Measurements from ENCODE around the gene KMT2E.

Gene KMT2E

DNA sequence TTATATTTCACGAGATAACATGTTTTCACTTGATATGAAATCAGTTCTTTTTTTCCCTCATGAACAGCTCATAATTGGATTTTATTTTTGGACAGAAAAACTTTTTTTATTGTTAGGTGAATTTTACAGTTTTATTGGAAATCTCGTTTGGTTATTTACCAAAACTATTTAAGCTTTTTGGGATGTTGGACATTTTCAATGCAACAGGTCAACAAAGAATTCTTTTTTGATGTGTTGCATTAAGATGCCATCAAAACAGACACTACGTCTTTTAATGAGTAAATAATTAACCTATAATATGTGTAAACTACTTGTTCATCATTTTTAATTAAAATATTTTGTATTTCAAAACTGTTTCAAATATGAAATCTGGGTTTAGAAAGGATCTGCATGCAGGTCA lies 5.3 kb downstream of the KMT2E start:
- DNase-seq (ENCODE audit: low spot score) (no peak), ATAC-seq (ENCODE audit: low read depth) (no peak)
- H3K36me3 ChIP-seq (ENCODE audit: low read depth): peaks cover 18% of the 10 kb centered on the region
- no peak overlapping the region for H3K27ac ChIP-seq (ENCODE audit: poor library complexity, severe bottlenecking)
- H3K4me3 ChIP-seq (ENCODE audit: severe bottlenecking): no peak overlapping the region
- no peaks in the 10 kb centered on the region for H3K27me3 ChIP-seq (ENCODE audit: insufficient read depth, poor library complexity, severe bottlenecking)
- TF ChIP-seq CTCF (IDR thresholded peaks at IDR 0.05; ENCODE audit: poor library complexity, severe bottlenecking): no peak
- no peaks in the 10 kb centered on the region for H3K9me3 ChIP-seq (ENCODE audit: severe bottlenecking)
- peaks cover 65% of the 10 kb centered on the region for H3K4me1 ChIP-seq (ENCODE audit: insufficient read depth, poor library complexity, severe bottlenecking)

DNA sequence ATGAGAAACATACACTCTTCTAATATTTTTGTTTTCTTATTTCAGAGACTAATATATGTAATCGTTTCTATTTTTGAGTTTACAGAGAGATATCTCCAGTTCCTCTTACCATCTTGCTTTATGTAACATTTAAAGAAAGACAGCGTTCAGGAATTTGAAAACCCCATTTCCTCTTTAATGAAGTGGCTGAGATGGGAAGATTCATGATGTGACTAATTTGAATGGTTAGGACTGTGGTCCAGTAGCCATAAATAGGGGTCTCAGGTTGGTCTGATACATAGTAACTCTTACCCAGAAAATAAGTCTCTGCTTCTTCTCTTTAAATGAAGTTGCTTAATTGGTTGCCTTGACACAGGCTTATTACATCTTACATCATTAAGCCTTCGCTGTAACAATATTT lies 6.9 kb downstream of the KMT2E start:
- DNase-seq (ENCODE audit: low spot score): no peak
- Histone ChIP-seq H3K9me3 (ENCODE audit: severe bottlenecking) (no peaks in the 10 kb centered on the region), H3K27ac (ENCODE audit: poor library complexity, severe bottlenecking) (no peak overlapping the region), H3K4me3 (ENCODE audit: severe bottlenecking) (no peak overlapping the region), H3K36me3 (ENCODE audit: low read depth) (peaks cover 21% of the 10 kb centered on the region), H3K27me3 (ENCODE audit: insufficient read depth, poor library complexity, severe bottlenecking) (no peaks in the 10 kb centered on the region), H3K4me1 (ENCODE audit: insufficient read depth, poor library complexity, severe bottlenecking) (peaks cover 81% of the 10 kb centered on the region)
- no peak for TF ChIP-seq CTCF (IDR thresholded peaks at IDR 0.05; ENCODE audit: poor library complexity, severe bottlenecking)
- ATAC-seq (ENCODE audit: low read depth): no peak

GRCh38 chr7:105021352-105021751 lies 7.3 kb downstream of the KMT2E start:
- ATAC-seq (ENCODE audit: low read depth): no peak
- H3K4me1 ChIP-seq (ENCODE audit: insufficient read depth, poor library complexity, severe bottlenecking): peaks cover 77% of the 10 kb centered on the region
- no peak for TF ChIP-seq CTCF (IDR thresholded peaks at IDR 0.05; ENCODE audit: poor library complexity, severe bottlenecking)

DNA sequence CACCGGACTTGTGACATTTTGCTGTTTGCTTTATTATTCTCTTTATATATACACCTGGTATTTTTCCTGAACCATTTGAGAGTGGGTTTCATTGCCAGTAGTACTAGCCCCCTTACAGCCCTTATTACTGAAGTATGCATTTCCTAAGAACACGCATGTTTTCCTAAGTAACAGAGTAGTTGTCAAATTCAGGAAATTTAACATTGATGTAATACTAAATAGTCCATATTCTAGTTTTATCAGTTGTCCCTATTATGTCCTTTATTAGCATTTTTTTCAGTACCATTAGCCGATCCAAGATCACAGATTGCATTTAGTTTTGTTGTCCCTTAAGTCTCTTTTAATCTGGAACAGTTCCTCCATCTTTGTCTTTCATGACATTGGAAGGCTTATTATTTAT lies 8.0 kb downstream of the KMT2E start:
- H3K4me1 ChIP-seq (ENCODE audit: insufficient read depth, poor library complexity, severe bottlenecking): peaks cover 76% of the 10 kb centered on the region
- H3K27ac ChIP-seq (ENCODE audit: poor library complexity, severe bottlenecking): no peak overlapping the region
- peaks cover 21% of the 10 kb centered on the region for H3K36me3 ChIP-seq (ENCODE audit: low read depth)
- ATAC-seq (ENCODE audit: low read depth) (no peak), DNase-seq (ENCODE audit: low spot score) (no peak)
- TF ChIP-seq CTCF (IDR thresholded peaks at IDR 0.05; ENCODE audit: poor library complexity, severe bottlenecking): no peak
- no peak overlapping the region for H3K4me3 ChIP-seq (ENCODE audit: severe bottlenecking)
- no peaks in the 10 kb centered on the region for H3K27me3 ChIP-seq (ENCODE audit: insufficient read depth, poor library complexity, severe bottlenecking)
- H3K9me3 ChIP-seq (ENCODE audit: severe bottlenecking): no peaks in the 10 kb centered on the region

More at GRCh38 chr7:105021352-105021751, 7.3 kb downstream of the KMT2E start:
- Histone ChIP-seq H3K27ac (ENCODE audit: poor library complexity, severe bottlenecking) (no peak overlapping the region), H3K27me3 (ENCODE audit: insufficient read depth, poor library complexity, severe bottlenecking) (no peaks in the 10 kb centered on the region), H3K9me3 (ENCODE audit: severe bottlenecking) (no peaks in the 10 kb centered on the region), H3K36me3 (ENCODE audit: low read depth) (peaks cover 21% of the 10 kb centered on the region), H3K4me3 (ENCODE audit: severe bottlenecking) (no peak overlapping the region)
- DNase-seq (ENCODE audit: low spot score): no peak

- DNase-seq (ENCODE audit: low spot score) (no peak), ATAC-seq (ENCODE audit: low read depth) (no peak)
- Histone ChIP-seq H3K27me3 (ENCODE audit: insufficient read depth, poor library complexity, severe bottlenecking) (no peaks in the 10 kb centered on the region), H3K9me3 (ENCODE audit: severe bottlenecking) (no peaks in the 10 kb centered on the region), H3K4me3 (ENCODE audit: severe bottlenecking) (no peak overlapping the region), H3K27ac (ENCODE audit: poor library complexity, severe bottlenecking) (no peak overlapping the region), H3K4me1 (ENCODE audit: insufficient read depth, poor library complexity, severe bottlenecking) (peaks cover 78% of the 10 kb centered on the region), H3K36me3 (ENCODE audit: low read depth) (peaks cover 21% of the 10 kb centered on the region)
- TF ChIP-seq CTCF (IDR thresholded peaks at IDR 0.05; ENCODE audit: poor library complexity, severe bottlenecking): no peak
These were observed 8.5 kb downstream of the KMT2E start for GRCh38 chr7:105022458-105022857.
